Measurements from ENCODE around the gene EPB41L2.

GRCh38 chr6:131080084-131080483, 17.0 kb upstream of the EPB41L2 start:
- TF ChIP-seq EZH2 (IDR thresholded peaks at IDR 0.05; ENCODE audit: insufficient read depth, poor library complexity, severe bottlenecking) (no peak), EZH2phosphoT487 (IDR thresholded peaks at IDR 0.05; ENCODE audit: insufficient read depth, low read depth) (no peak)
